ENCODE results near the gene DNAJC18.

DNA sequence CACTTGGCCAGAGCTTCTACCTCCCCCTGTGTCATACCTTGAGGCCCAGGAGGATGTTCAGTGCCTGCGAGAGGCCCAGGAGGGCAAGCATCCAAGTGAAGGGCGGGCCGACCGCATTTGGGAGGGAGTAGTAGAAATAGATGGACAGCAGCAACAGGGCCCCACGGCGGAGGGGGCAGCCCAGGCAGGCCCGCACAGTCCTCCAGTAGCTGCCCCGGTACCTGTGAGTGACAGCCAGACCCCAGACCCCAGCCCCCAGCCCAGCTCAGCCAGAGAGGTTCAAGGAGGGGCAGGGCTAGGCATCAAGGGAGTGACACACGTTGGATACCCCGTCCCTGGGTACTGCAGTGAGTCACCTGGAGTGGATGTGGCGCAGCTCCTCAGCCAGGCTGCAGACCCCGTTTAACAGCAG, 41.8 kb upstream of the DNAJC18 start:
- no peak for TF ChIP-seq POLR2A (IDR thresholded peaks at IDR 0.05; ENCODE audit: low read length)
- no peak for TF ChIP-seq GATA1 (IDR thresholded peaks at IDR 0.05; ENCODE audit: low read depth, low read length)
